ENCODE results near the gene L3HYPDH.

DNA sequence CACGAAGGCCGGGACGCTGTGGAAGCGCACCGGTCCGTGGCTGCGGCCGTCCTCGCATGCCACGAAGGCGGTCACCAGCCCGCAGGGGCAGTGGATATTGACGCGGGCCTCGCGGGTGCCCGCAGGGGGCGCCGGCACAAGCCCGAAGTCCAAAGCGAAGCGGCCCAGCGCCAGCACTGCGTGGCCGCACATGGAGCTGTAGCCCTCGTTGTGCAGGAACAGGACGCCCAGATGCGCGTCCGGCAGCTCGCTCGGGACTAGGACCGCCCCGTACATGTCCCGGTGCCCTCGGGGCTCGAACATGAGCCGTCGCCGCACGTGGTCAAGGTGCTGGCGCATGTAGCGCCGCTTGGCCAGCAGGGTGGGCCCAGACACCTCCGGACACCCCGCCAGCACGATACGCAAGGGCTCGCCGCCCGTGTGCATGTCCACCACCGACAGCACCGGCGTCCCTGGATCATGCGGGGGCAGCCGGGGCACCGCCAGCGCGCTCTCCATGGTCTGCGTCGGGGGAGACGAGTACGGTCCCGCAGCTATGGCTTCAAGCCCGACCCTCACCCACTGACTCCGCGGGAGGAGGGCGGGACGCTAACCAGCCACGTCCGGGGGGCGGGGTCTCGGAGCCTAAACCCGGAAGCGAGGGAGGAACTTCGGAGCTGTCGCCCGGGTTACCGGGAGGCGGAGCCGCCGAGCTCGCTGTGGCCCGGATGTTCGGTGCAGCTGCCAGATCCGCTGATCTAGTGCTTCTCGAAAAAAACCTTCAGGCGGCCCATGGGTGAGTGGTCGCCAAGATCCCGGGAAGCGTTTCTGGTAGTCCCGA, at the start of gene L3HYPDH, which contains the start of gene JKAMP:
- TF ChIP-seq POLR2A (IDR thresholded peaks at IDR 0.05), result peak; percentile 68
- TF ChIP-seq POLR2AphosphoS5 (IDR thresholded peaks at IDR 0.05), result peak; percentile 61 to 77 (median 76)
- TF ChIP-seq, protein P1, sequence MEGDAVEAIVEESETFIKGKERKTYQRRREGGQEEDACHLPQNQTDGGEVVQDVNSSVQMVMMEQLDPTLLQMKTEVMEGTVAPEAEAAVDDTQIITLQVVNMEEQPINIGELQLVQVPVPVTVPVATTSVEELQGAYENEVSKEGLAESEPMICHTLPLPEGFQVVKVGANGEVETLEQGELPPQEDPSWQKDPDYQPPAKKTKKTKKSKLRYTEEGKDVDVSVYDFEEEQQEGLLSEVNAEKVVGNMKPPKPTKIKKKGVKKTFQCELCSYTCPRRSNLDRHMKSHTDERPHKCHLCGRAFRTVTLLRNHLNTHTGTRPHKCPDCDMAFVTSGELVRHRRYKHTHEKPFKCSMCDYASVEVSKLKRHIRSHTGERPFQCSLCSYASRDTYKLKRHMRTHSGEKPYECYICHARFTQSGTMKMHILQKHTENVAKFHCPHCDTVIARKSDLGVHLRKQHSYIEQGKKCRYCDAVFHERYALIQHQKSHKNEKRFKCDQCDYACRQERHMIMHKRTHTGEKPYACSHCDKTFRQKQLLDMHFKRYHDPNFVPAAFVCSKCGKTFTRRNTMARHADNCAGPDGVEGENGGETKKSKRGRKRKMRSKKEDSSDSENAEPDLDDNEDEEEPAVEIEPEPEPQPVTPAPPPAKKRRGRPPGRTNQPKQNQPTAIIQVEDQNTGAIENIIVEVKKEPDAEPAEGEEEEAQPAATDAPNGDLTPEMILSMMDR (IDR thresholded peaks at IDR 0.05), result peak; percentile 21 to 41 (median 35)
